Mesodermal cell (in vitro differentiated cells): Measurements from ENCODE around the gene MYO7B.
A peak's percentile ranks its signal among the peaks of the same experiment; 100 is the strongest.

Experiments
- H3K27ac ChIP-seq: 2 replicates; pipeline ENCODE4 v1.7.0; 2013; ENCODE audit warnings: mild to moderate bottlenecking, low read depth, low read length, moderate library complexity; ENCODE audit not compliant: severe bottlenecking
- H3K36me3 ChIP-seq: 2 replicates; pipeline ENCODE4 v1.7.1; 2013; ENCODE audit warnings: mild to moderate bottlenecking, low read length, moderate library complexity; ENCODE audit not compliant: control insufficient read depth, insufficient read depth
- H3K4me1 ChIP-seq: one replicate; pipeline ENCODE4 v1.7.1; 2013; ENCODE audit warnings: mild to moderate bottlenecking, low read length; ENCODE audit not compliant: insufficient read depth, control insufficient read depth, poor library complexity, severe bottlenecking
- H3K4me3 ChIP-seq: 2 replicates; pipeline ENCODE4 v1.7.0; 2013; ENCODE audit warnings: low read length, control low read depth, mild to moderate bottlenecking; ENCODE audit not compliant: insufficient read depth, poor library complexity, severe bottlenecking; ENCODE audit errors: extremely low read depth
- H3K9me3 ChIP-seq: 2 replicates; pipeline ENCODE4 v1.7.1; 2013; ENCODE audit warnings: mild to moderate bottlenecking, low read length, moderate library complexity; ENCODE audit not compliant: control insufficient read depth
- WGBS, 2 experiments: methylation state at CpG; one replicate each; pipeline ENCODE4 v1.1.5; 2013; ENCODE audit warnings: missing lambda C conversion rate in 2 of 2; ENCODE audit not compliant: insufficient coverage in 2 of 2; 5-methylcytosine and 5-hydroxymethylcytosine counted together

The MYO7B gene

GRCh38 chr2:127670055-127670956, 134.8 kb downstream of the MYO7B start:
- H3K4me1 ChIP-seq, result peaks cover 4% of the 10 kb centered on the region
- H3K4me3 ChIP-seq, result no peak overlapping the region
- no peaks in the 10 kb centered on the region for H3K36me3 ChIP-seq
- 91 to 97% methylated on average over 6 of the region's 10 CpGs for WGBS, 2 experiments
- H3K9me3 ChIP-seq, result no peaks in the 10 kb centered on the region
- no peak overlapping the region for H3K27ac ChIP-seq

DNA sequence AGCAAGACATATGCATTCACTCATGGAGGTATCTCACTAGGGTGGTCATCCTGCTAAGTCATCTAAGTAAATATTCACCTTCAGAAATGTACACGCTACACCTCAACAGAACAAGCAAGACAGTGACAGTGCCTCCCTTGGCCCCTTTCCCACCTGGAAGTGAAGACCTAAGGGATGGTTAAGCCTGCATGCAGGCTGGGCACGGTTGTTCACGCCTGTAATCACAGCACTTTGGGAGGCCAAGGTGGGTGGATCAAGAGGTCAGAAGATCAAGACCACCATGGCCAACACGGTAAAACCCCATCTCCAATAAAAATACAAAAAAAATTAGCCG, 135.4 kb downstream of the MYO7B start:
- Histone ChIP-seq H3K4me3 (no peak overlapping the region), H3K4me1 (peaks cover 4% of the 10 kb centered on the region), H3K9me3 (no peaks in the 10 kb centered on the region), H3K27ac (no peak overlapping the region), H3K36me3 (no peaks in the 10 kb centered on the region)
- 83 to 92% methylated on average over 2 to 4 of the region's 5 CpGs for WGBS, 2 experiments

DNA sequence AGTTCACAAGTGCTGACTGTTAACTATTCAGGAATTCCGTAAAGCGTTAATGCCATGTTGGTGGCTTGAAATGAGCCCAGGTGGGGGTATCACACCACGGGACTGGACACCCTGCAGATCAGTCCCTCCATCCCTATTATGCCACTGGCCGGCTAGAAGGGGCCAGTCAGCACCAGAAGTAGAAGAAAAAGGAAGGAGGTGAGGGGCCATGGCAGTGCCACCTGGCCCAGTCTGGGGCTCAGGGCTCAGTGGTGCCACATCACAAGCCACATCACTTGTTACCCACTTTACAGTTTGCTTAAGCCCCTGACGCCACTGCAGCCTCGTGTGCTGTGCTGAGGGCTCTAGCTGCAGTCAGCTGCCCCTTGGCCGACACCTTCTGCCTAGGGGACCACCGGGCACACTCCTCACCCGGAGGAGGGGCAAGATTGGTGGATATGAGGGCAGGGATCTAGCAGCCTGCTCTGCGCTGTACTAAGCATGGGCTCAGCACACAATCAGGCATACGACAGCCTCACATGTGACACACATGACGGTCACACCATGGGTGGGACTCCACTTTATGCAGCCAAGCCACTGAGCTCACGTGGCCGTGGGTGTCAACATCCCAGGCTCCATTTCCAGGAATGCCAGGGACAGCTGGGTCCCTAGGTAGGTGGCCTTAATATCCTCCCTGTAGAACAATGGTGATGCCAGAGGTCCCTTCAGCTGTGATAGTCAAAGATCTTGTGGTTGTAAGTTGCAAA, 136.2 kb downstream of the MYO7B start:
- Histone ChIP-seq H3K27ac (no peak overlapping the region), H3K36me3 (no peaks in the 10 kb centered on the region), H3K4me3 (no peak overlapping the region), H3K9me3 (no peaks in the 10 kb centered on the region), H3K4me1 (peaks cover 4% of the 10 kb centered on the region)
- WGBS, 2 experiments, result 94 to 98% methylated on average over 12 of the region's 14 CpGs

- Histone ChIP-seq H3K4me1 (peaks cover 4% of the 10 kb centered on the region), H3K27ac (no peak overlapping the region), H3K9me3 (no peaks in the 10 kb centered on the region), H3K4me3 (no peak overlapping the region), H3K36me3 (no peaks in the 10 kb centered on the region)
- WGBS, 2 experiments, result 81 to 83% methylated on average over 16 to 19 of the region's 20 CpGs
Observed at GRCh38 chr2:127672341-127673224, 137.1 kb downstream of the MYO7B start.

GRCh38 chr2:127673291-127674069, 138.0 kb downstream of the MYO7B start:
- Histone ChIP-seq H3K36me3 (no peaks in the 10 kb centered on the region), H3K27ac (no peak overlapping the region), H3K4me3 (no peak overlapping the region), H3K4me1 (peaks cover 4% of the 10 kb centered on the region), H3K9me3 (no peaks in the 10 kb centered on the region)
- WGBS, 2 experiments, result 90 to 100% methylated on average over 10 to 15 of the region's 17 CpGs

DNA sequence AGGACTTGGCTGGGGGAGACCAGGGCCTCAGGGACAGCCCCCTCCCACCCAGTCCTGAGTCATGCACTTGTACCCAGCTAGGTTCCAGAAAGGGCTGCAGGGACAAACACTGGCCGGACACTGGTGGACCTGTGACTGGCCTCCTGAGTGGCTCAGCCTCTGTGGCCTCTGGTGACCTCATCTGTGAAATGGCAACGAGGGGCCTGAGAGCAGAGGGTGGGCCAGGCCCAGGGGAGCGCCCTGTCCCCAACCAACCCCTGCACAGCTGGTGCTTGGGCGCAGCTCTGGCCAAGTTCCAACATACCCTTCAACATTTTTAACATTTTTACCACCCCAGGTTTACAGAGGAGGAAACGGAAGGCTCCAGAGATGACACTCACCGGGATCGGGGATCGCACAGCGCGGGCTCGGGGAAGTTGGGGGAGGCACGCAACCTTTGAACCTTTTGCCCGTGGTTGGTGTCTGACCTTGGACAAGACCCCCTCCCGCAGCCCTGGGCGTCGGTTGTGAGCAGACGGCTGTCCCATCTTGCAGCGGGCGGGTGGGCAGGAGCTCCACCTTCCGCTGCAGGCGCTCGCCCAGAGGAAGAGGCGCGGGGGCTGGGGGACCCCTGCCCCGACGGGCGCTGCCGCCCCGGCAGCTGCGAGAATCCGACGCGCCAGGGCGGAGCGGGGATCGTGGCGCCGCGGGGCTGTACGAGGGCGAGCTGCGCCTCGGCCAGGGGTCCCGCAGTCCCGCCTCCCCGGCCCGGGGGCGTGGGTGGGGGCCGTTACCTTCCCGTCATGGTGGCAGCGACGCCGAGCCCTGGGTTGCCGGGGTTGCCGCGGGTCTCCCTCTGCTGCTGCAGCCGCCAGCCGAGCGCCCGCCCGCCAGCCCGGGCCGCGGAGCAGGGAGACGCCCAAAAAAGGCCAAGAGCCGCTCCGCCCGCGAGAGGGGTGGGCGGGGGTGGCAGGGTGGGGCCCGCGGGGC, 139.0 kb downstream of the MYO7B start:
- no peaks in the 10 kb centered on the region for H3K9me3 ChIP-seq
- H3K4me1 ChIP-seq, result peaks cover 4% of the 10 kb centered on the region
- H3K4me3 ChIP-seq, result peak overlapping the region; percentile 41
- no peaks in the 10 kb centered on the region for H3K36me3 ChIP-seq
- WGBS, 2 experiments, result 8 to 9% methylated on average over 50 to 51 of the region's 72 CpGs
- no peak overlapping the region for H3K27ac ChIP-seq

DNA sequence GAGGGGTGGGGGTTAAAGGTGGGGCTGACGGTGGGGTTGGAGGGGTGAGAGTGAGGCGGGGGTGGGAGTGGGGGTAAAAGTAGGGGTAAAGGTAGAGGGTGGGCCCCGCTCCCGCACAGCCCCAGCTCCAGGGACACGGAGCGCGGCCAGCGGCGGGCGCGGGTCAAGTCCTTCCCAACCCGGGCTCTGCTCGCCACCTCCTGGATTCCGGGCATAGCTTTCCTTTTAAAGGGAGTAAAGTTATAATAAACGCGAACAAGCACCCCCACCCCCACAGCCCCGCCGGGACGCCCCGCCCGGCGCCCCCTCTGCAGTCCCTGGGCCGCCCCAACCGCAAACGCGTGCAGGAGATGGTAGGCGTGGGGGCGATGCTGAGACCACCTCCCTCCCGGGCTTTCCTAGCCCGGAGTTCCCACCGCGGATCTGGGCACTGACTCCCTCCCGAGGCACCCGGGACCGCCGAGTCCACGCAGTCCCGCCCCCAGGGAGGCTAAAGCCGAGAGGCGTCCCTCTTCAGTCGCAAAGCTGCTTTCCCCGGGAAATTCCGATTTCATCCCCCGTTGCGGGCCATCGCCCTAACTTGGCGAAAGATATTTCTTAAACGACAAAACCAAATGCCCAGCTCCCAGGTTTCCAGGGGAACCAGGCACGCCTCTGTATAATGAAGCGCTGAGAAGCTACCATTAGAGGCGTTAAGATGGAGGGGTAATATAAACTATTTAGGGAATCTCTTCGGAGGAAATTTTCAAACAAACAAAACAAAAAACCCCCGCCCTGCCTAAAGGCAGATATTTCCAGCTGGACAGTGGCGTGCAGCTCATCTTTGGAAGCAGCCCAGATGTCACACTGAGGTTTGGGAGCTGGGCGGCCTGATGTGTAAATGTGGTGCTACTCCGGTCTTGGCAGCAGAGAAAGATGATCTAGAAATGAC, 140.1 kb downstream of the MYO7B start, which contains the start of gene LIMS2:
TSS of gene LIMS2 (minus strand) at position 200 of the 931 bp plus-strand sequence. CDS start 506 bp downstream, outside the sequence.
- H3K36me3 ChIP-seq, result no peaks in the 10 kb centered on the region
- H3K27ac ChIP-seq, result no peak within 1 kb of the TSS
- H3K4me3 ChIP-seq, result peak within 1 kb of the TSS; percentile 41
- peaks cover 4% of the 10 kb centered on the region for H3K4me1 ChIP-seq
- WGBS, 2 experiments, result 8 to 16% methylated on average over 24 to 26 of the region's 56 CpGs
- no peaks in the 10 kb centered on the region for H3K9me3 ChIP-seq

DNA sequence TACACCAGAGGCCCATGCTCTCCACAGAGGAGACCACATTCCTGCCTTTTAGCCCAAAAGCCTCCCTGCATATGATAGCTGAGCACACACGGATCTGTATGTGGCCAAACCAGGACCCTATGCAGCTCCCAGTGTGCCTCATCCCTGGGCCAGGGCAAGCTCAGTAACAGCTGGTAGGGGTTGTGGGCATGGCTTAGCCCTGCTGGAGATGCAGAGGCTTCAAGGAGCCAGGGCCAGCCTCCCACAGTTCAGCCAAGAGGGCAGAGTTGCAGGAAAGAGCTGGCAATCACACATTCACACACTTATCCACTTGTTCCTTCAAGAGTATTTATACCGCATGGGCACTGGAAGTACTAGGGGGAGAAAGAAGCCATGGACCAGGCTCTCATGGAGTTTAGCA, 141.4 kb downstream of the MYO7B start:
- H3K9me3 ChIP-seq, result no peaks in the 10 kb centered on the region
- H3K4me1 ChIP-seq, result peaks cover 4% of the 10 kb centered on the region
- H3K36me3 ChIP-seq, result no peaks in the 10 kb centered on the region
- no peak overlapping the region for H3K27ac ChIP-seq
- H3K4me3 ChIP-seq, result no peak overlapping the region
- 50 to 90% methylated on average over 1 to 2 of the region's 2 CpGs for WGBS, 2 experiments
